LHCN-M2 (cell line): ENCODE results near the gene SRRM4. TPM values are rescaled to one million over a fixed set of nuclear protein-coding genes. Genes with fewer than 3 reads are reported as not detected.
"Not testable (repeated sequence)": the region's sequence is repeated elsewhere in the genome, so short reads cannot be mapped to it uniquely, and the experiment has no call there.

ENCODE experiments used
- DNase-seq: peaks from one replicate; pipeline ENCODE4 v3.0.0-alpha.2; 2012; ENCODE audit warnings: low read depth
- total RNA-seq: library from RNA; depleted of rRNA; stranded (reverse); fragments of >200 nt; gene quantifications from 2 replicates; pipeline ENCODE4 v1.2.3, GENCODE V29; 2014

SRRM4 gene
- total RNA-seq, 1 experiment from 2014 or later: not detected

DNA sequence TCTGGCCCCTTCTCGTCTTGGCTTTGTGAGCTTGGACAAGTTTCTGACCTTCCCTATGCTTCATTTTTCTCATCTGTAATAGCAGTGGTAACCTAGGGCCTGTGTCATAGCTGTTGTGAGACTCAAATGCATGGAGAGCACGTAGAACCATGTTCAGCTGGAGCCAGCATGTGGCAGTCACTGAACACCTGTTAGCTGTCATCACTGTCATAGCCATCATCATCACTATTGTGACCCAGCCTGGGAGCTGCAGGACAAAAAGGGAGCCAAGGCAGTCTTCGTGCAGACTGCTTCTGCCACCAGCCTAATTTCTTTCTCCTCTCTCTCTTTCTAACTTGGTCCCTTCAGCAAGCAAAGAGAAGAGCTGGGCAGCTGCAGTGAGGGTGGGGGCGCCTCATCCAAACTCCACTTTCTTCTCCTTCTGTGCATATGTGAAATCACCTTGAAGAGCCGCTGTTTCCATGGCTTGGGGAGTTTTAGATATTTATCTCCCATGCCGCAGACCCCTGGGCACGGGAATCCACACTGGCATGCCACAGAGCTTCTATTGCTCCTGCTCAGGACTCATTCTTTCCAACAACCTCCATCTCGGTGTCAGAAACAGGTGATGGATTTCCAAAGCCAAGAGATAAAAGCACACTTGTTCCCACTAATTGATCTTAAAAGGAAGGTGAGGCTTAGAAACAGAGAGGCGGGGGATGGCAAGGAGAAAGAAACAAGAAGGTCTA, 87.0 kb downstream of the SRRM4 start:
- no peak for DNase-seq

DNA sequence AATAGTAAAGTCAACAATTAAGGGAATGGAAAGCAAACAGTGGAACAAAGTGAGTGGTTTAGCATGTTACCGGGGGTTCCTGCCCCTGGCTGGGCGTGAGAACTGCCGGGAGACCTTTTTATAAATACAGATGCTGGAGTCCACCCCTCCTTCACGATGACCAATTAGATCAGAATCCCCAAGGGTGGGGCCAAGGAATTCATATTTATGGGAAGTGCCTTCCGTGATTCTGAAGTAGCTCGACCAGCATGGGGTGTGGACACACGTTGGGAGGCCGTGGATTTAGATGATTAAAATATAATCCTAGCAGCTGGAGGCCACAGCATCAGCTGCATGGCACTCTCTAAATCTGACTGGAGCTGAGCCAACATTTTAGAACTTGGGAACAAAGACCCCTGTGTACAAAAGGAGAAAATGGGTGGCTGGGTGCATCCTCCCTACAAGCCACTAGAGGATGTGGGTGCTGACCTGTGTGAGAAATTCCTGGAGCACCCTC, 87.9 kb downstream of the SRRM4 start:
- no peak for DNase-seq

DNA sequence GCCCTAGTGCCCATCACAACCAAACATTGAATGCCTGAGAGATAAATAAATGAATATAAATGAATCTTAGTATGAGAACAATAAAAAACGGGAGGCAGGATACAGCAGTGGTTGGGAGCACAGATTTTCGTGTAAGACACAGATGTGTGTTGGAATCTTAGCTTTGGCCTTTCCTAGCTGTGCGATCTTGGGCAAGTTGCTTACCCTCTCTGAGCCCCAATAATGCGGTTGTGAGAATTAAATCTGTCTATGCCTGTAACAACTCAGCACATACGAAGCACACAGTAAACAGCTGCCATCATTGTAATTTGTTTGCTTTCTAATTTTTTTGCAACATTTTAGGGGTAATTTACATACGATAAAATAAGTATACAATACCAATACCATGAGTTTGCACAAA, 89.8 kb downstream of the SRRM4 start:
- DNase-seq: no peak

GRCh38 chr12:119071638-119072231, 90.4 kb downstream of the SRRM4 start:
- DNase-seq: no peak

DNA sequence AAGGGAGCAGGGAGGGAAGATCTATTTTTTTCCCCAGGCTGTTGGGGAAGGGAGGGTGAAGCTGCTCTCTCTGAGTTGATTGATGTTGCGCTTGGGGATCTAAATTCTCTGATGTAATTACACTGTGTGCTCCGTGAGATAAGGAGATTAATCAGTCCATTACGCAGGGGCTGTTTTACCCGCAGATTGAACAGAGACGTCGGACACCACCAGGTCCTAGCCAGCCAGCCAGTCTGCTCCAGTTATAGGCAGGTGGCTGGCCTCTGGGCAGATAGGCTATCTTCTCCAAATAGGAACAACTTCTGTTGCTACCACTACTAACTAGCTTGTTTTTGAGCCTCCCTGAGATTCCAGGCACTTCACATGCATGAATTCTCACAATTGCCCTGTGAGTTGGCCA, 91.1 kb downstream of the SRRM4 start:
- no peak for DNase-seq

- DNase-seq: no peak
These were observed 94.0 kb downstream of the SRRM4 start for GRCh38 chr12:119075222-119075787.

GRCh38 chr12:119075918-119076317, 94.6 kb downstream of the SRRM4 start:
- DNase-seq: no peak

- DNase-seq: no peak
These were observed 98.2 kb downstream of the SRRM4 start for GRCh38 chr12:119079530-119079929.

DNA sequence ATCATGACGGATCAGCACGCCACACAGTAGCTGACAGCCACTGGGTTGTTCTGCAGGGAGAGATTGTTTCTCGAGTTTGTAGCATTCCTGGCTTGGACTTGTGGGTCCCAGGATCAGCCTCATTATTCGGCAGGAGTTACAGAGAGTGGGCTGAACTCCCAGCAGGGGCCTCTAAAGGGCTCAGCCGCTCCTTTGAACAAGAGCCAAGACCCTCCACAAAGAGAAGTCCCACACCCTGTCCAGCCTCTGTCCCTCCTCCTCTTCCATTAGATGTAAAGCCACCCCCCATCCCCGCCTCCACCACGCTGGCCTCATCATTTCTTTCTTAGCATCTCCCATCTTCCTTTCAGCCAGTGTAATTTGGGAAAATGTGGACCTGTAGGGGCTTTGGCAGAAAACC, 100.7 kb downstream of the SRRM4 start:
- DNase-seq: no peak

- DNase-seq: no peak
These were observed 101.2 kb downstream of the SRRM4 start for GRCh38 chr12:119082496-119082895.

- no peak for DNase-seq
These were observed 107.5 kb downstream of the SRRM4 start for GRCh38 chr12:119088685-119089379.

DNA sequence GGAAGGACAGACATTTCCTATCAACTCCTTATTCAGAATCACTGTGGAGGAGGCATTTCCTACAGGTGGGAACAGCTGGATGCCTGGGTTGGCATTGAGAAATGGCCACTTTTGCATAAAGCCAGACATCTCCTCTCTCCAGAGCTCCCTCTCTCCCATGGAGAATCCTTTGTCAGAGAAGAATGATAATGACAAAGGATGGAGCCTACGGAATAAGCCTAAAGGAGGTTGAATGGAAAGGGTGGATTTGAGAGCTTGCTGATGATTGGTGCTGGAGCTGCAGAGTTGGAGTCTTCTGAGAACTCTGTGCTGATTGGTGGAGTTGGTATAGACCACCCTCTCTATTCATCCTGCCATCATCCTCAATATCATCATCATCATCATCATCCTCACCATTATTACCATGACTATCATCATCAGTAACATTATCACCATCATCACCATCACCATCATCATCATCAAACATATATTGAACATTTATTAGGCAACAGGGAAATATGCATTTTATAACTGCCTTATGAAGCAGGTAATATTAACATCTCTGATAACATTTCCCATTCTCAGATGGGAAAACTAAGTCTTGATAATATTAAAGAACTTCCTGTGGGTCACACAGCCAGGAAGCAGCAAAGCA, 108.2 kb downstream of the SRRM4 start:
- DNase-seq: no peak

GRCh38 chr12:119090276-119090675, 108.9 kb downstream of the SRRM4 start:
- no peak for DNase-seq

DNA sequence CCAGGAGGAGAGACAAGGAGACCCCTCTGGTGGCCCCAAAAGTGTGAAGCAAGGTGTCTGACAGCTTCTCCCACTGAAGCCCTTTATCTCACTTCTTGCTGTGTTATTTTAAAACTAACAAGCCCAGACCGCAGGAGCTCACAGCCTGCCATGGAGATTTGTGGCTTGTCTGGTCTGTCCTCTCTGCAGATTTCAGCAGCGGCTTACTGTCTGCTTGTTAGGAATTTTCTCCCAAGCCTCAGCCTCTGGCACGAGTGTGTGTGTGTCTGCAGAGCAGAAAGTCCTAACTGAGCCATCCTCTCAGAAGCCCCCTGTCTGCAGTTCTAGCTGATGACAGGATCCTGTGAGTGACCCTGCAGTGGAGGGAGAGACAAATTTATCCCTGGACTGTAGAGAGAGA, 109.5 kb downstream of the SRRM4 start:
- DNase-seq: no peak

- DNase-seq: no peak
These were observed 115.3 kb downstream of the SRRM4 start for GRCh38 chr12:119096429-119097202.

DNA sequence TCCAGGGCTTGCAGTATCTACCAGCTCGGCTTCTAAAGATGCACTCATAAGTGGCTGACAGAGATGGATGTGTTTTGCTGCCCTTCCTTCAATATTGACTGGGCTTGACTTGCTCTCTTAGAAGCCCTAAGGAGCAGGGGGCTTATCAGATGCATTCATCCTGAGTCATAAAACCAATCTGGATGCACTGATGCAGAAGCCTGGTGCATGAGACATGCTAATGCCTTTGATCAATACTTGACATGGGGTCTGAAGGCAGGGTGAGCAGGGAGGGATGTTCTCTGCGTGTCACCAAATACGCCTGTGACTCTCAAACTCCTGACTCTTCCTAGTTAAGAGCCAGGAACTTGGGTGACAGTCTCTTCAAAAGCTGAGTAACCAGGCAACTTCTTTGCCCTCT, 119.6 kb downstream of the SRRM4 start:
- DNase-seq: no peak

DNA sequence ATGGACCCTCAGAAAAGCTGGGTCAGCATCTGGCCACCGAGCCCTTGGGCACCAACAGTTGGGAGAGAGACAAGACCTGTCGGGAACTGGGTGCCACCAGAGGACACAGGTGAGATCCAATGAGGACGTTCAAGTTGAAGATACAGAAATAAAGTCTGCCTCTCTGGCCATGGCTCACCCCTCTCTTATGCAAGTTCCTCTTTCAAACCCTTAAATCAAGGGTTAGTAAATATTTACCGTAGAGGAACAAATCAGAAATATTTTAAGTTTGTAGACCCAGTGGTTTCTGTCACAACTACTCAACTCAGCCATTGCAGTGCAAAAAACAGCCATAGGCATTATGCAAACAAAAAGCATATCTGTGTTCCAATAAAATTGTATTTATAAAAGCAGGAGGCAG, 120.9 kb downstream of the SRRM4 start:
- DNase-seq: no peak

DNA sequence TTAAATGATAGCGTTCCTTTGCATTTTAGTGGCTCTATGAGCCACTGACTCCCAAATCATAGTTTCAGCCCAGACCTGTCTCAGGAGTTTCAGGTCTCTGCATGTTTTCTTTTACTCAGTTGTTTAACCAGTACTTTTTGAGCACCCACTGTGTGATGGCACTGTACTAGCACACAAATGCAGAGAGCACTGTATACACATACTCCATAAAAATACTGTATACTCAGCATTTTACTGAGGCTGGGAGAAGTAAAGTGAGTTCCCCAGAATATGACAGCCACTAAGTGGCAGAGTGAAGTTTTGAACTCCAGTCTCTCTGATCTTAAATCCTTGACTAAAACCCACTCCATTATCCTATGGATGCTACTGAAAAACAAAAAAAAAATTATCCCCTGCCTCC, 121.4 kb downstream of the SRRM4 start:
- no peak for DNase-seq

GRCh38 chr12:119104969-119105368, 123.6 kb downstream of the SRRM4 start:
- not testable (repeated sequence) for DNase-seq

DNA sequence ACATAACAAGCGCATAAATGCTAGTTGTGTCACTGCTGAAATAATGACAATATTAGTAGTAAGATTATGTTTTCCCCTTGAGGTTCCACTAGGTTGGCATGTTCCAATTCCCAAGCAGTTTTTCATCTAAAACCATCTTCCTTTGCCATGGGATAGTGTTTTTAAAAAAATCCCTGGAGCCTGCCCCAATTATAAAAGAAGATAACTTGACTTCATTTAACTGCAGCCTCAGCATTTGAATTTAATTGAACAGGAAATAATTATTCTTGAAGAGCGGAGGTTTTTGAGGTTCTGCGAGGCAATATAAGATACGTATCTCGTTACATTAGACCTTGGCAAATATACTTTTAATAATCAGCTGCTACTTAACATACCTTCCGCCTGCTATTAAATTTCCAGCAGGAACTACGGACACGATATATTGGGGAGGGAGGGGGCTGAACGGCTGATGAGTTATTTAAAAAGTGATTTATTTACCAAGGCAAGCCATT, 132.2 kb downstream of the SRRM4 start:
- DNase-seq: no peak

DNA sequence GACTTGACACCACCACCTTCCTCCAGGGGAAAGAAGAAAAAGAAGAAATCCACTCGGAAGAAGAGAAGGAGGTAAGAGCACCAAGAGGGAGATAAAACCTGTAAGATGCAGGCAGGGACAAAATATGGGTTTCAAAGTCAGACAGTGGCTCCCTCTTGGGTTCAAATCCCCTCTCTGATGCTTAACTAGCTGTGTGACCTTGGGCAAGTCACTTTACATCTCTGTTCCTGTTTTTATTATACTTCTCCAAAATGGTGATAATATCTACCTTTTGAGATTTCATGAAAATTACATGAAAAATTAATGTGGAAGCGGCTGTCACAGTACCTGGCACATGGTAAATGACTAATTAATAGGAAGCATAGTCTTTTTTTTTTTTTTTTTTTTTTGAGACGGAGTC, 133.0 kb downstream of the SRRM4 start:
- no peak for DNase-seq
